Measurements from ENCODE around the gene ANKS1A. TPM values are rescaled to one million over a fixed set of nuclear protein-coding genes. Genes with fewer than 3 reads are reported as not detected.

Gene ANKS1A
- total and polyA plus RNA-seq, 9 donors = 16.0 to 45.0 (median 27.3) TPM

DNA sequence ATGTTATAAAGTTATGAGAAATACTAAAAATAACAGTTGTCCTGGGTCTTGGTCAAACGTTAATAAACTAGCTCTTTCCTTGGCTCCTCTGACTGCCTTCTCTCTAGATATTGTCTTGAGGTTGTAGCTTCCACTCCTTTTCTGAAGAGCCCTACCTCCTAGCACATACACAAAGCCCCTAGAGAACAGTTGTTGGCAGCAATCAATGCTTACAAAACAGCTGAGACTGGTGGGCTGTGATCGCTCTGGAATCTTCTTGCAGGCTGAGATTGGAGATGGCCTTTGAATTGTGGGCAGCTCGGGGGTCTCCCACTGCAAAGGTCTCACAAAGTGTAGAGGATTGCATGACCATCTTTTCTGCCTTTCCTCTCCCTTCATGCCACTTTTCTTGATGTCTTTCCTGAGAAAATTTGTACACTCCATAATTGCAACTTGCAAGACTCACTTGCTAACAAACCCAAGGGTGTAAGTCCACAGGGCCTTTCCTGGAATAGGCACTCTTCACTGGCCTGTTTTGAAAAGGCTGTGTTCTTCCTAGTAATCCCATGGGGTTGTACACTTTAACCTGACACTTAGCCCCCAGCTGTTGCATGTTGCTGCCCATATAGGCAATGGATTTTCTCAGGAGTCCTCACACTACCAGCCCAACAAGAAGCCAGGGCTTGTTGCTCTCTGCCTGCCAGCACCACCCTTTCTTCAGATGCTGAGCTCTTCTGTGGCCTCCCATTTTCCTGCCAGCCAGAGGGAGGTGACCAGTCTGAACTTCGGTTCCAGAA is 152.2 kb downstream of the ANKS1A start:
- TF ChIP-seq, protein P1, sequence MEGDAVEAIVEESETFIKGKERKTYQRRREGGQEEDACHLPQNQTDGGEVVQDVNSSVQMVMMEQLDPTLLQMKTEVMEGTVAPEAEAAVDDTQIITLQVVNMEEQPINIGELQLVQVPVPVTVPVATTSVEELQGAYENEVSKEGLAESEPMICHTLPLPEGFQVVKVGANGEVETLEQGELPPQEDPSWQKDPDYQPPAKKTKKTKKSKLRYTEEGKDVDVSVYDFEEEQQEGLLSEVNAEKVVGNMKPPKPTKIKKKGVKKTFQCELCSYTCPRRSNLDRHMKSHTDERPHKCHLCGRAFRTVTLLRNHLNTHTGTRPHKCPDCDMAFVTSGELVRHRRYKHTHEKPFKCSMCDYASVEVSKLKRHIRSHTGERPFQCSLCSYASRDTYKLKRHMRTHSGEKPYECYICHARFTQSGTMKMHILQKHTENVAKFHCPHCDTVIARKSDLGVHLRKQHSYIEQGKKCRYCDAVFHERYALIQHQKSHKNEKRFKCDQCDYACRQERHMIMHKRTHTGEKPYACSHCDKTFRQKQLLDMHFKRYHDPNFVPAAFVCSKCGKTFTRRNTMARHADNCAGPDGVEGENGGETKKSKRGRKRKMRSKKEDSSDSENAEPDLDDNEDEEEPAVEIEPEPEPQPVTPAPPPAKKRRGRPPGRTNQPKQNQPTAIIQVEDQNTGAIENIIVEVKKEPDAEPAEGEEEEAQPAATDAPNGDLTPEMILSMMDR (IDR thresholded peaks at IDR 0.05) = no peak
- no peak for TF ChIP-seq EP300 (IDR thresholded peaks at IDR 0.05)
- no peak for TF ChIP-seq POLR2A (IDR thresholded peaks at IDR 0.05)
- no peak for DNase-seq
- Histone ChIP-seq H3K4me3 (no peak overlapping the region), H3K9me3 (no peaks in the 10 kb centered on the region), H3K36me3 (no peaks in the 10 kb centered on the region), H3K4me1 (ENCODE audit: insufficient read depth) (peaks cover 6% of the 10 kb centered on the region), H3K27me3 (no peaks in the 10 kb centered on the region), H3K27ac (no peak overlapping the region)
- WGBS, 3 donors = 64 to 69% (median 65%) methylated on average over 4 of the region's 4 CpGs
- intact Hi-C loops (cut with DNase I) = no loop called here

GRCh38 chr6:35042031-35042815 is 153.2 kb downstream of the ANKS1A start:
- Histone ChIP-seq H3K4me3 (no peak overlapping the region), H3K27me3 (no peaks in the 10 kb centered on the region), H3K4me1 (ENCODE audit: insufficient read depth) (peaks cover 6% of the 10 kb centered on the region), H3K36me3 (no peaks in the 10 kb centered on the region), H3K9me3 (no peaks in the 10 kb centered on the region), H3K27ac (no peak overlapping the region)
- intact Hi-C loops (cut with DNase I) = no loop called here
- TF ChIP-seq, protein P1 (IDR thresholded peaks at IDR 0.05) = no peak
- TF ChIP-seq EP300 (IDR thresholded peaks at IDR 0.05) (no peak), POLR2A (IDR thresholded peaks at IDR 0.05) (no peak)
- no peak for DNase-seq
- 91 to 95% (median 95%) methylated on average over 9 of the region's 9 CpGs for WGBS, 3 donors

- TF ChIP-seq, protein P1 (IDR thresholded peaks at IDR 0.05) = no peak
- TF ChIP-seq POLR2A (IDR thresholded peaks at IDR 0.05) (no peak), EP300 (IDR thresholded peaks at IDR 0.05) (no peak)
- Histone ChIP-seq H3K27me3 (no peaks in the 10 kb centered on the region), H3K9me3 (no peaks in the 10 kb centered on the region), H3K4me3 (no peak overlapping the region), H3K27ac (no peak overlapping the region), H3K36me3 (no peaks in the 10 kb centered on the region), H3K4me1 (ENCODE audit: insufficient read depth) (peaks cover 9% of the 10 kb centered on the region)
- intact Hi-C loops (cut with DNase I) = no loop called here
- WGBS, 3 donors = 89 to 90% (median 90%) methylated on average over 4 of the region's 4 CpGs
- DNase-seq = no peak
These were observed 154.5 kb downstream of the ANKS1A start for GRCh38 chr6:35043381-35044130.

DNA sequence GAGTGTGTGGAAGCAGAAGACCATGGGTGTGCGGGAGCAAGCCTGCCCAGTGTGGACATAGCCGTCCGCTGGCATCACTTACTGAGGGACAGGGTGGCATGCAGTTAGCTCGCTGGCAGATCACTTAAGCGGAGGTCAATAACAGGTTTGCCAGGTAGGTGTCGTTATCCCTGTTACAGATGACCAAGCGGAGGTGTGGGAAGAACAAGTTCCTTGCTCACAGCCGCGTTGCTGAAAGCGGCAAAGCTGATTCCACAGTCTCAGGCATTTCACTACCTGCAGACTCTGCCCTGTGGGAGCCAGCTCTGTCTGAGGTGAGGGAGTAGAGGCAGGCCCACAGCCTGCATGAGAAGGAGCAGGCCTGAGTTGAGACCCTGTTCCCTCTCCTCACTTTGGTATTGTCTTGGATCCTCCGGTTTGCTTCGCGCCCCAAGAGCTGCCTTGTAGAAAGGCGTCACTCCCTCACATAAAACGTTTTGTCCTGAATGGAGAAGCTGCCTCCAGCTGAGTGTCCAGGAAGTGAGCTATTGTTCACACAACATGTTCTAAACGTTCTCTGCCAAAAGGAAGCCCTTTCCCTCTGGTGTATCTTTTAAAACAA is 155.2 kb downstream of the ANKS1A start:
- intact Hi-C loops (cut with DNase I) = no loop called here
- no peak for DNase-seq
- no peaks in the 10 kb centered on the region for H3K9me3 ChIP-seq
- H3K27me3 ChIP-seq = no peaks in the 10 kb centered on the region
- H3K27ac ChIP-seq = no peak overlapping the region
- no peak overlapping the region for H3K4me3 ChIP-seq
- 60 to 62% (median 61%) methylated on average over 16 of the region's 16 CpGs for WGBS, 3 donors
- no peaks in the 10 kb centered on the region for H3K36me3 ChIP-seq
- H3K4me1 ChIP-seq (ENCODE audit: insufficient read depth) = peaks cover 15% of the 10 kb centered on the region
- TF ChIP-seq POLR2A (IDR thresholded peaks at IDR 0.05) (no peak), EP300 (IDR thresholded peaks at IDR 0.05) (no peak)
- TF ChIP-seq, protein P1 (IDR thresholded peaks at IDR 0.05) = no peak

Data from ovary (tissue), 9 donors.